Adrenal gland (tissue), 12 donors: ENCODE results near the gene NPC1. TPM values are rescaled to one million over a fixed set of nuclear protein-coding genes. Genes with fewer than 3 reads are reported as not detected.

Experiments used
- DNase-seq, 7 donors: peaks; one replicate each; pipeline ENCODE4 v3.0.0-alpha.2; 2019 to 2020
- H3K27ac ChIP-seq, 5 donors: fragments of 200-600 bp; sonication (generic) in 4 of 5; 1 replicate in 3 of 5; 2 replicates in 2 of 5; pipeline versions ENCODE4 v1.5.1 to v1.8.0; 2016 to 2020; ENCODE audit warnings: mild to moderate bottlenecking in 1 of 5
- H3K27me3 ChIP-seq: fragments of 200-600 bp; 2 replicates; pipeline ENCODE4 v1.8.0; 2021
- H3K36me3 ChIP-seq, 2 donors: fragments of 200-600 bp; replicated peaks in 1 of 2; 1 replicate in 1 of 2; 2 replicates in 1 of 2; pipeline versions ENCODE4 v1.5.1 to v1.8.0; 2018 to 2022
- H3K4me1 ChIP-seq, 2 donors: fragments of 200-600 bp; replicated peaks in 1 of 2; 1 replicate in 1 of 2; 2 replicates in 1 of 2; pipeline versions ENCODE4 v1.5.1 to v1.8.0; 2018 to 2021
- H3K4me3 ChIP-seq, 4 donors: fragments of 200-600 bp; sonication (generic) in 3 of 4; one replicate each; pipeline ENCODE4 v1.5.1; 2016 to 2018
- H3K9me3 ChIP-seq, 3 donors: fragments of 200-600 bp; sonication (generic) in 1 of 3; replicated peaks in 1 of 3; 1 replicate in 2 of 3; 2 replicates in 1 of 3; pipeline versions ENCODE4 v1.5.1 to v1.8.0; 2016 to 2021
- CTCF ChIP-seq, 6 experiments: fragments of 450-650 bp in 4 of 6; fragments of 200-600 bp in 2 of 6; sonication (generic) in 1 of 6; IDR thresholded peaks; 1 replicate in 5 of 6; 2 replicates in 1 of 6; pipeline versions ENCODE4 v1.5.1 to v1.8.0; 2016 to 2021; ENCODE audit warnings: antibody characterized with exemption in 6 of 6, mild to moderate bottlenecking in 2 of 6, moderate library complexity in 1 of 6
- POLR2A ChIP-seq, 2 donors: fragments of 450-650 bp; IDR thresholded peaks; one replicate each; pipeline ENCODE4 v1.6.1; 2017; ENCODE audit warnings: antibody characterized with exemption in 2 of 2, mild to moderate bottlenecking in 2 of 2, moderate library complexity in 1 of 2
- WGBS, 4 donors: extraction: QIAGEN DNeasy Blood & Tissue Kit in 2 of 4; methylation state at CpG; one replicate each; pipeline versions ENCODE4 v1.1.5 to v1.1.7; 2013 to 2017; 5-methylcytosine and 5-hydroxymethylcytosine counted together
- intact Hi-C, 2 donors: fragments of 100-400 bp; cut with DNase I; formaldehyde crosslinking; loops; one replicate each; pipeline versions ENCODE4 v1.14.1 to v1.15.0; 2022 to 2023
- polyA plus RNA-seq, 3 donors: library from polyadenylated mRNA; stranded (reverse); fragments of 200-250 nt in 2 of 3; fragments of 350-450 nt in 1 of 3; fragmentation: Illumina TruSeq in 1 of 3; extraction: RNeasy Lipid Tissue Mini Kit (QIAGEN cat#74804) in 1 of 3; gene quantifications; one replicate each; pipeline ENCODE4 v1.2.3, GENCODE V29; 2013 to 2014
- total RNA-seq, 9 donors: library from RNA; depleted of rRNA in 4 of 9; stranded (reverse); fragments of >200 nt in 4 of 9; fragments of 120-200 nt in 1 of 9; fragmentation: NEBNext Ultra II Directional in 1 of 9; extraction: Animal tissue kit (Norgen Biotek cat#: 25700) in 1 of 9; gene quantifications; one replicate each; pipeline versions ENCODE4 v1.1.0 to v1.2.4, GENCODE V29; 2013 to 2023
- donor health status: healthy with polysubstance abuse.
- donor health status: Bipolar disorder and iron deficiency.
- donor health status: DM: yes; HTN: yes; CAD: no.
- donor health status: DM: no; HTN: no; CAD: no.
- donor health status: DM: no; HTN: no; CAD: no.
- donor health status: DM: yes; HTN: yes; CAD: no.

NPC1 gene
- total and polyA plus RNA-seq, 12 donors = 38.3 to 1,631 (median 117) TPM

DNA sequence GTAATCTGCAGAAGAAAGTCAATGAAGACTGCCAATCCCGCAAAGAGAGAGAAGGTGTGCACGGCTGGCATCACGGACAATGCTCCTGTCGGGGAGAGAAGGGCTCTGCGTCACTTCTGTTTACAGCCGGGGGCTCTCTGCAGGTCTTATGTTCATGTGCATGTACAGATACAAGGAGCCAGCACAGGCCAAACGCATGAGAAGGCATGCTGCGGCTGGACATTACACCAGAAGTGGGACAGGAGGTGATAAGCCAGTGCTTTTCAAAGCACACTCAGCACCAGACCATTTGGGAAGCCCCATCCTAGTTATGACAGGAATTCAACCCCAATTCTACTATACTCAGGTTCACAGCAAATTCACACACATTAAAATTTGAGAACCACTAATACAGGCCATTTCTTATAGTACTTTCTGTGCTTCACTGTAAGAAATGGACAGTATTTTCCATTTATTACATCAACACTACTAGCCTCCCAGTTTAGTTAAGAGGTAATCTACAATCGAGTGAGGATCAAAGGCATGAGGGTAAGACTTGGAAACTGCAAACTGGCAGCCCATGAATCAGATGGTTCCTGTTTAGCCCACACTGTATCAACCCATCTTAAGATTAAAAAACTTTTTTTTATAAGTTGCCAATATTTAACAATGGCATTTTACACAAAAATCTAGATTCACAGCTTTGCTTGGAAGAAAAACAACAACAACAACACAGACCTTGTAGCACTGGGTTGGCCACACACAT is 44.8 kb downstream of the NPC1 start:
- Histone ChIP-seq H3K27me3 (no peaks in the 10 kb centered on the region), H3K36me3 (peaks cover 0 to 92% of the 10 kb centered on the region in 2 donors), H3K27ac (peak overlapping the region in 4 of 5 donors; percentile 16 to 42 (median 30)), H3K4me1 (peaks cover 10 to 20% of the 10 kb centered on the region in 2 donors), H3K9me3 (no peaks in the 10 kb centered on the region), H3K4me3 (no peak overlapping the region)
- DNase-seq = peak in 1 of 7 donors; percentile 10
- intact Hi-C loops = no loop called here
- no peak for TF ChIP-seq POLR2A (IDR thresholded peaks at IDR 0.05)
- TF ChIP-seq CTCF (IDR thresholded peaks at IDR 0.05) = no peak
- WGBS, 4 donors = 83 to 89% (median 86%) methylated on average over 9 of the region's 9 CpGs

DNA sequence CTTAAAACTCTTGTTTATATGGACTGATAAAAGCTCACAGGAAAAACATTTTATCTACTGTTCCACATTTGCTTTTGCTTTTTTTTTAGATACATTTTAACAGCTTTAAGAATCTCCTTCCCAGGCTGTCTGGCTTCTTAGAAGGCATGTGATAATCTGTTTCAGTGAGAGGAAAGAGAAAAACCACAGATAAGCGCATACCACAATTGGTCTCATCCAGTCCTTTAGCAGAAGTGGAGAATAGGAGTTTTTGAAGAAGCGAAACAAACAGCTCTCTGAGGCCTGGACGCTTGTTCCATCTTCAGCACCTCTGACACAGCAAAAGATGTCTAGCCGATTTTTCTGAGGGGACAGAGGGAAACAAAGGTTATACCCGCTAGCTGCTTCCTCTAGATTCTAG is 45.4 kb downstream of the NPC1 start:
- Histone ChIP-seq H3K27ac (peak overlapping the region in 4 of 5 donors; percentile 26 to 53 (median 40)), H3K4me3 (no peak overlapping the region), H3K36me3 (peaks cover 0 to 93% of the 10 kb centered on the region in 2 donors), H3K4me1 (peaks cover 10 to 20% of the 10 kb centered on the region in 2 donors), H3K27me3 (no peaks in the 10 kb centered on the region), H3K9me3 (no peaks in the 10 kb centered on the region)
- no peak for TF ChIP-seq POLR2A (IDR thresholded peaks at IDR 0.05)
- no peak for TF ChIP-seq CTCF (IDR thresholded peaks at IDR 0.05)
- WGBS, 4 donors = 65 to 76% (median 70%) methylated on average over 5 of the region's 5 CpGs
- DNase-seq = peak in 1 of 7 donors; percentile 12
- intact Hi-C loops = no loop called here

DNA sequence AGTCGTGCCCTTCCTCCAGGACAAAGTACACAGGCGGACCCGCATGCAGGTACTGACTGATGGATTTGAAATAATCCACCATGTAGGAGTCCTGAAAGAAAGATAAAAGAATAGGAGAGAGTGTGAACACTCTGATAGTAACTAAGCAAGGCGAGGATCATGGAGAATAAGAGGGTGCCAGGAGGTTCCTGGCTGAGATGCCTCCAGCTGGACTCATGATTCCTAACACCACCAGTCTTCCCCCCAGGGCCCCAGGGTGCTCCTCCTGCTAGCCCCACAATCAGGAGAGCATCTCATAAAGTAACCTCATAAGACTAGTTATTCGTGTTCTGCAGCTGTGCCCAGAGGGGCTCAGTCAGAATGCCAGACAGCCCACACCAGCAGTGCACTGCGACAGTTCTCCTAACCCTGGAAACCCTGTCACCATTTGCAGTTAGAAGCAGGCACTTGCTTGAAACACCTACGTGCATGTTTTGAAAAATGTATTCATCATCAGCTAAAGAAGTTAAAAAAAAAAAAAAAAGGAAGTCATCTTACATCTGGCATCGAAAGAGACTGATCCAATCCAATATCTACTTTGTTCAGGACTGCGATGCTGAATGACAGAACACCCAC is 46.3 kb downstream of the NPC1 start:
- DNase-seq = peak in 1 of 7 donors; percentile 3
- H3K4me1 ChIP-seq = peaks cover 10 to 20% of the 10 kb centered on the region in 2 donors
- peak overlapping the region in 3 of 5 donors; percentile 39 to 53 (median 45) for H3K27ac ChIP-seq
- no peak for TF ChIP-seq POLR2A (IDR thresholded peaks at IDR 0.05)
- TF ChIP-seq CTCF (IDR thresholded peaks at IDR 0.05) = no peak
- WGBS, 4 donors = 78 to 84% (median 81%) methylated on average over 9 of the region's 9 CpGs
- H3K27me3 ChIP-seq = no peaks in the 10 kb centered on the region
- H3K4me3 ChIP-seq = no peak overlapping the region
- peaks cover 0 to 95% of the 10 kb centered on the region in 2 donors for H3K36me3 ChIP-seq
- intact Hi-C loops = no loop called here
- H3K9me3 ChIP-seq = no peaks in the 10 kb centered on the region

- Histone ChIP-seq H3K4me3 (no peak overlapping the region), H3K4me1 (peaks cover 10 to 20% of the 10 kb centered on the region in 2 donors), H3K9me3 (no peaks in the 10 kb centered on the region), H3K36me3 (peaks cover 0 to 95% of the 10 kb centered on the region in 2 donors), H3K27ac (peak overlapping the region in 2 of 5 donors; percentile 45 to 53), H3K27me3 (no peaks in the 10 kb centered on the region)
- intact Hi-C loops = no loop called here
- DNase-seq = no peak
- TF ChIP-seq CTCF (IDR thresholded peaks at IDR 0.05) (no peak), POLR2A (IDR thresholded peaks at IDR 0.05) (no peak)
- WGBS, 4 donors = 72 to 90% (median 86%) methylated on average over 9 of the region's 9 CpGs
Measured at GRCh38 chr18:23539296-23539695, 47.0 kb downstream of the NPC1 start.
